SK-N-SH (cell line): Measurements from ENCODE around the gene ARID1B. TPM values are rescaled to one million over a fixed set of nuclear protein-coding genes. Genes with fewer than 3 reads are reported as not detected.

Source experiments
- CTCF ChIA-PET: fragments of 300-600, 350-600 bp; formaldehyde crosslinking; extraction: SDS; loops from one replicate; lab custom pipeline; 2021; lab: Yijun Ruan, JAX
- POLR2A ChIA-PET: fragments of 350-600 bp; sonication (Branson Sonifier 250); formaldehyde crosslinking; extraction: SDS; loops from one replicate; lab custom pipeline; 2020; ENCODE audit warnings: antibody characterized with exemption, inconsistent platforms; lab: Yijun Ruan, JAX
- DNase-seq: peaks from one replicate; pipeline ENCODE4 v3.0.0; 2012
- H2AFZ ChIP-seq: fragments of 200-600 bp; sonication (generic); 2 replicates; pipeline ENCODE4 v1.8.1; 2016; ENCODE audit warnings: antibody characterized with exemption, mild to moderate bottlenecking, low read depth
- H3F3A ChIP-seq: fragments of 200-600 bp; sonication (generic); replicated peaks from 2 replicates; pipeline ENCODE3; 2016; ENCODE audit warnings: antibody characterized with exemption, mild to moderate bottlenecking; ENCODE audit not compliant: insufficient read depth
- H3K27ac ChIP-seq, 2 experiments: fragments of 200-500 bp in 1 of 2; fragments of 200-600 bp in 1 of 2; sonication (Bioruptor generic) in 1 of 2; sonication (generic), shearing (Covaris generic) in 1 of 2; 2 replicates each; pipeline versions ENCODE4 v1.5.1 to v1.6.1; 2014 to 2016; ENCODE audit warnings: low read depth in 2 of 2, inconsistent platforms in 1 of 2, low read length in 1 of 2, mild to moderate bottlenecking in 1 of 2, mixed read lengths in 1 of 2
- H3K27me3 ChIP-seq: fragments of 200-600 bp; sonication (generic), shearing (Covaris generic); 2 replicates; pipeline ENCODE4 v1.6.1; 2016; ENCODE audit warnings: mixed run types; ENCODE audit not compliant: insufficient read depth
- H3K36me3 ChIP-seq, 2 experiments: fragments of 200-500 bp in 1 of 2; fragments of 200-600 bp in 1 of 2; sonication (Bioruptor generic) in 1 of 2; sonication (generic) in 1 of 2; replicated peaks in 1 of 2; 2 replicates each; pipeline versions ENCODE3 to v1.5.1; 2014 to 2016; ENCODE audit warnings: low read length in 1 of 2, mild to moderate bottlenecking in 1 of 2; ENCODE audit not compliant: insufficient read depth in 2 of 2, control insufficient read depth in 1 of 2
- H3K4me1 ChIP-seq, 2 experiments: fragments of 200-500 bp in 1 of 2; fragments of 200-600 bp in 1 of 2; sonication (Bioruptor generic) in 1 of 2; sonication (generic), shearing (Covaris generic) in 1 of 2; 2 replicates each; pipeline versions ENCODE4 v1.5.1 to v1.6.1; 2014 to 2016; ENCODE audit warnings: low read depth in 1 of 2, low read length in 1 of 2, mixed run types in 1 of 2; ENCODE audit not compliant: insufficient read depth in 2 of 2, control insufficient read depth in 1 of 2
- H3K4me2 ChIP-seq: fragments of 200-600 bp; sonication (generic), shearing (Covaris generic); 2 replicates; pipeline ENCODE4 v1.6.1; 2017; ENCODE audit warnings: mixed run types
- H3K4me3 ChIP-seq, 2 experiments: fragments of 200-500 bp in 1 of 2; fragments of 200-600 bp in 1 of 2; sonication (Bioruptor generic) in 1 of 2; sonication (generic), shearing (Covaris generic) in 1 of 2; 2 replicates each; pipeline versions ENCODE4 v1.5.1 to v1.8.1; 2014 to 2016; ENCODE audit warnings: low read depth in 2 of 2, inconsistent platforms in 1 of 2, low read length in 1 of 2, mild to moderate bottlenecking in 1 of 2, mixed read lengths in 1 of 2, moderate library complexity in 1 of 2
- H3K79me2 ChIP-seq: fragments of 200-600 bp; sonication (generic); 2 replicates; pipeline ENCODE4 v1.8.1; 2017; ENCODE audit warnings: mild to moderate bottlenecking; ENCODE audit not compliant: insufficient read depth
- H3K9ac ChIP-seq: fragments of 200-600 bp; sonication (generic); 2 replicates; pipeline ENCODE4 v1.6.1; 2017; ENCODE audit warnings: mixed run types
- H3K9me2 ChIP-seq: fragments of 200-600 bp; sonication (generic); 2 replicates; pipeline ENCODE4 v1.6.1; 2017; ENCODE audit warnings: mixed run types
- H3K9me3 ChIP-seq: fragments of 200-600 bp; sonication (generic); 2 replicates; pipeline ENCODE4 v1.6.1; 2017; ENCODE audit warnings: mixed run types, mild to moderate bottlenecking, moderate library complexity
- H4K20me1 ChIP-seq: fragments of 200-600 bp; sonication (generic); 2 replicates; pipeline ENCODE4 v1.6.1; 2017; ENCODE audit warnings: mild to moderate bottlenecking, mixed run types; ENCODE audit not compliant: insufficient read depth
- CHD2 ChIP-seq: fragments of 150-350 bp; IDR thresholded peaks from 2 replicates; pipeline ENCODE4 v1.6.1; 2018; ENCODE audit warnings: low read length; ENCODE audit not compliant: partially characterized antibody
- FOXJ3 ChIP-seq: sonication (generic); formaldehyde crosslinking; IDR thresholded peaks from 2 replicates; pipeline ENCODE4 v1.5.1; 2020; ENCODE audit warnings: mild to moderate bottlenecking, missing genetic modification reagents
- IRF3 ChIP-seq: fragments of 150-350 bp; IDR thresholded peaks from 2 replicates; pipeline ENCODE4 v1.6.1; 2016; ENCODE audit warnings: mild to moderate bottlenecking, low read depth, low read length
- MAX ChIP-seq: IDR thresholded peaks from 2 replicates; pipeline ENCODE4 v1.4.0; 2012; ENCODE audit warnings: low read depth
- MEF2A ChIP-seq: IDR thresholded peaks from 2 replicates; pipeline ENCODE4 v1.4.0; 2012; ENCODE audit warnings: low read depth, borderline replicate concordance
- NRF1 ChIP-seq: IDR thresholded peaks from 2 replicates; pipeline ENCODE4 v1.6.1; 2012; ENCODE audit warnings: low read depth, mild to moderate bottlenecking, low read length
- PBX3 ChIP-seq: IDR thresholded peaks from 2 replicates; pipeline ENCODE4; 2012
- SIN3A ChIP-seq: IDR thresholded peaks from 2 replicates; pipeline ENCODE4 v1.6.1; 2012; ENCODE audit warnings: low read depth, mild to moderate bottlenecking, low read length, moderate library complexity, borderline replicate concordance
- TAF1 ChIP-seq: IDR thresholded peaks from 2 replicates; pipeline ENCODE4 v1.6.1; 2012; ENCODE audit warnings: low read depth, mild to moderate bottlenecking, low read length, moderate library complexity, borderline replicate concordance
- TCF12 ChIP-seq: IDR thresholded peaks from 2 replicates; pipeline ENCODE4 v1.4.0; 2012
- USF1 ChIP-seq: IDR thresholded peaks from 2 replicates; pipeline ENCODE4 v1.4.0; 2012; ENCODE audit warnings: low read depth, borderline replicate concordance
- WGBS: methylation state at CpG from one replicate; pipeline ENCODE4 v1.1.6; 2017; ENCODE audit warnings: low lambda C conversion rate; 5-methylcytosine and 5-hydroxymethylcytosine counted together
- polyA plus RNA-seq, 3 experiments: library from polyadenylated mRNA; depleted of rRNA; stranded (reverse); fragments of >200 nt; gene quantifications; 2 replicates each; pipeline ENCODE4 v1.2.3, GENCODE V29; 2012

The ARID1B gene
- polyA plus RNA-seq, 1 of the 3 experiments (the other 2 are of a cell fraction) = 13.6 TPM

- H3K36me3 ChIP-seq = no peaks in the 10 kb centered on the region
- H3K27ac ChIP-seq = peak overlapping the region in 1 of 2 experiments; percentile 13; a peak in 2 of 4 replicates
- H3K4me2 ChIP-seq = no peak overlapping the region
- no peak overlapping the region for H3K4me3 ChIP-seq
- ChIA-PET POLR2A (no interaction called here), CTCF (interaction anchor here (1.0 to 1.8 kb wide), 4 partner anchors 10 to 45 kb away, joined by 3 to 8 read pairs (median 4); no protein-coding TSS in a partner anchor)
- H3K9me3 ChIP-seq = no peaks in the 10 kb centered on the region
- H3K79me2 ChIP-seq = no peaks in the 10 kb centered on the region
- H3F3A ChIP-seq = no peaks in the 10 kb centered on the region
- DNase-seq = peak; percentile 60
- no peaks in the 10 kb centered on the region for H3K27me3 ChIP-seq
- 79% methylated on average over 8 of the region's 8 CpGs for WGBS
- TF ChIP-seq FOXJ3 = no peak
- TF ChIP-seq TCF12 = no peak
- no peak for TF ChIP-seq PBX3
- TF ChIP-seq NRF1 = no peak
- peaks cover 0 to 28% of the 10 kb centered on the region in 2 experiments; a peak in 1 of 4 replicates for H3K4me1 ChIP-seq
- H3K9ac ChIP-seq = no peak overlapping the region
- H2AFZ ChIP-seq = no peak overlapping the region
- H4K20me1 ChIP-seq = no peaks in the 10 kb centered on the region
- H3K9me2 ChIP-seq = no peaks in the 10 kb centered on the region
These were observed 452.0 kb downstream of the ARID1B start for GRCh38 chr6:157229132-157229618.

GRCh38 chr6:157229713-157230112, 452.5 kb downstream of the ARID1B start:
- ChIA-PET CTCF (interaction anchor here (1.3 to 1.8 kb wide), 2 partner anchors 15 to 45 kb away, joined by 3 to 8 read pairs; no protein-coding TSS in a partner anchor), POLR2A (no interaction called here)
- H4K20me1 ChIP-seq = no peaks in the 10 kb centered on the region
- DNase-seq = no peak
- H3K79me2 ChIP-seq = no peaks in the 10 kb centered on the region
- TF ChIP-seq USF1 = no peak
- TF ChIP-seq TAF1 = no peak
- TF ChIP-seq MEF2A = no peak
- no peak for TF ChIP-seq MAX
- TF ChIP-seq IRF3 = no peak
- TF ChIP-seq SIN3A = no peak
- TF ChIP-seq CHD2 = no peak
- H3K4me2 ChIP-seq = no peak overlapping the region
- H3K9me3 ChIP-seq = no peaks in the 10 kb centered on the region
- peaks cover 0 to 28% of the 10 kb centered on the region in 2 experiments; a peak in 1 of 4 replicates for H3K4me1 ChIP-seq
- H3K27me3 ChIP-seq = no peaks in the 10 kb centered on the region
- H3K4me3 ChIP-seq = no peak overlapping the region
- no peaks in the 10 kb centered on the region for H3K36me3 ChIP-seq
- no peaks in the 10 kb centered on the region for H3F3A ChIP-seq
- H3K9me2 ChIP-seq = no peaks in the 10 kb centered on the region
- WGBS = 89% methylated on average over 8 of the region's 8 CpGs
- no peak overlapping the region for H2AFZ ChIP-seq
- H3K9ac ChIP-seq = no peak overlapping the region
- peak overlapping the region in 1 of 2 experiments; percentile 13; a peak in 1 of 4 replicates for H3K27ac ChIP-seq
